ENCODE data around the gene CACNA1D.

Gene CACNA1D

DNA sequence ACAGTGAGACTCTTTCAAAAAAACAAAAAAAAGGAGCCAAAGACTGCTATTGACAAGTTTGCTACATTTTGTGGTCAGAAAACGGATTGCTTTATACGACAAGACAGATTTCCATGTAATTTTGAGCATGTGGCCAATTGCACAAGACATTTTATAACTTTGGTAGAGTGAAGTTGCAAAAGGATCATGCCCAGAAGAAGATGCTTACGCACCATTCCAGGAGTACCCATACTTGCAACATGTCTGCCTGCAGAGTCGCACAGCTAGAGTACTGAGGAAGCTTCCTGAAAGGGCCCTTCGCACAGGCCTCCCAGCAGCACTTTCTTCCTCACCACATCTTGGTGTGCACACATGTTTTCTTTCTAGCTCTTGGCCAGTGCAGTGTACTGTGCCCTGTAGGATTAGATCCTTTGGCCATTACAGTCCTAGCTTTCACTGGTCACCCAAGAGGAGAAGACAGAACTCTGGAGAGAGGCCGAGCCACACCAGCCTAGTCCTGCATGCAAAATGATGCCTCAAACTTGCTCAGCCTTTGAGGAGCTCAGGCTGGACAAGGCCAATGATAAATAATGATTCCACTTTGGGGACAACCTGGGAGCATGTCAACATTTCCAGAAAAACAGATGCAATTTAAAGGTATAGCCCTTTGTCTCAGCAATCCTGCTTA, 340.2 kb downstream of the CACNA1D start:
- ATAC-seq (no peak), DNase-seq (ENCODE audit: low spot score in 2 of 2) (no peak)
- Mint-ChIP-seq H3K4me1 (peaks cover 5% of the 10 kb centered on the region), H3K4me3 (no peak overlapping the region), H3K9me3 (no peaks in the 10 kb centered on the region), H3K36me3 (no peaks in the 10 kb centered on the region), H3K27ac (no peak overlapping the region)

DNA sequence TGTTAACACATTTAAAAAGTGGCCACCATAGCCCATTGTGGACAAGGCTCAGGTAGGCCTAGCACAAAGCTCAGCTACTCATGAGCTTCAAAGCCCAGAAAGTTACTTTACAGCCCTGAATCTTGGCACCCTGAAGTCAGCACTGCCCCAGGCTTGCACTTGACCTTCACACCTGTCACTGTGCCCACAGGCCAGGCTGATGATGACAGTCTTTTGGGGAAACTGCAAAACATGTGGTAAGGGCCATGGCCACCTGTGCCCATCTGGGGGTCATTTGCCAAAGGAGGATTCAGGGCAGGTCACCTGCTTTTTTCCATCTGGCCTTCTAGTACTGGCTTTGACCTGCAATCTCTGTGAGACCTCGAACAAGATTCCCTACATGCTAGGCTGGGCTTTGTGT, 340.8 kb downstream of the CACNA1D start:
- ATAC-seq (no peak), DNase-seq (ENCODE audit: low spot score in 2 of 2) (no peak)
- Mint-ChIP-seq H3K27ac (no peak overlapping the region), H3K4me1 (peaks cover 5% of the 10 kb centered on the region), H3K4me3 (no peak overlapping the region), H3K9me3 (no peaks in the 10 kb centered on the region), H3K36me3 (no peaks in the 10 kb centered on the region)

DNA sequence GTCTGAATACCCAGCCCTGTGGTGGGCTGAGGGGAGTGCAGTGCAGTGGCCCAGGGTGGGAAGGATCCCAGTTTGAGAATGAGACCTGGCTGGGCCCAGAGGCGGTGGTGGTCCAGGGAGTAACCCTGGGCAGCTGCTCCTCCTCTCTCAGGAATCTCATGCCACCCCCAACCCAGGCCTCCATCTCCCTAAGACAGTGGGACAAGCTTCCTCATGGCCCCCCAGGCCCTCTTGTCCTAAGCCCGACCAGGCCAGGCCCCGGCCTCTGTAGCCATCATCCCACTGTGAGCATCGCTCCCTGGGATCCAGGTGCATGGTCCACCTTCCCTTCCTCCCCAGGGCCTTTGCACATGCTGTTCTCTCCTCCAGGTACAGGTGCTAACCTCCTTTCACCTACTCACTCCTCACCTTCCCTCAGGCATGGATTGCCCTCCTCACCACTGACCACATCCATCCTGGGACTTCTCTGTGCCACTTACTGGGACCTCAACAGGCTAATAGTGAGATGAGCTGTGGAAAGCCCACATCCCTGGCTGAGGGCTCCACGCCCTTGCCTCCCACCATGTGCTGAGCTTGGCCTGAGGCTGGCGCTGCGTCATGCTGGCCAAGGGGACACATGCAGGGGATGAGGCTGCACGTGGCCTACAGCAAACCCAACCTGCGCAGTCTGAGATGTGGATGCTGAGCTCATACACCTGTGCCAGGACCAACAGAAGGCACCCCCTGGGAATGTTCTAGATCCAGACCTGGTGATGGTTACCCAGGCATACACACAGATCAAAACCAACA, 341.9 kb downstream of the CACNA1D start:
- H3K9me3 Mint-ChIP-seq: no peaks in the 10 kb centered on the region
- H3K4me3 Mint-ChIP-seq: no peak overlapping the region
- no peak for ATAC-seq
- peaks cover 5% of the 10 kb centered on the region for H3K4me1 Mint-ChIP-seq
- H3K36me3 Mint-ChIP-seq: no peaks in the 10 kb centered on the region
- H3K27ac Mint-ChIP-seq: no peak overlapping the region
- DNase-seq (ENCODE audit: low spot score in 2 of 2): no peak

DNA sequence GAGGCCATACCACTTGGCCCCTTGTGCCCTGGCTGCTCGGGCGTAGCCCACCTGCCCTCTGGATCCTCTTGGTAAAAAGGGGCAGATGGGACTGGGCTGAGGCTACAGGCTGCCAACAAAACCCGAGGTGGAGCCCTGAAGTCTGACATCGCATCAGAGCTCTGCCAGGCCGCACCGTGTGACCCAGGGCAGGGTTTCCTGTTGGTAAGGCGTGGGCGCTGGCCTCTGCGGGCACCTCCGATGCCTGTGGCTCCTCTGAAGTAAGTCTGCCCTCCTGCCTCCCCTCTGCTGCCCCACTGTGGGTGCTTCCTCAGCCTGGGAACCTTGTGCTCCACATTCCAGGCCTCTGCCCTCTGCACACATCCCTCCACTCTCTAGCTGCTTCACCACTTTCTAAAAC, 342.9 kb downstream of the CACNA1D start:
- H3K27ac Mint-ChIP-seq: no peak overlapping the region
- DNase-seq (ENCODE audit: low spot score in 2 of 2): no peak
- ATAC-seq: peak; percentile 84
- H3K9me3 Mint-ChIP-seq: no peaks in the 10 kb centered on the region
- no peak overlapping the region for H3K4me3 Mint-ChIP-seq
- H3K4me1 Mint-ChIP-seq: peaks cover 5% of the 10 kb centered on the region
- H3K36me3 Mint-ChIP-seq: no peaks in the 10 kb centered on the region

DNA sequence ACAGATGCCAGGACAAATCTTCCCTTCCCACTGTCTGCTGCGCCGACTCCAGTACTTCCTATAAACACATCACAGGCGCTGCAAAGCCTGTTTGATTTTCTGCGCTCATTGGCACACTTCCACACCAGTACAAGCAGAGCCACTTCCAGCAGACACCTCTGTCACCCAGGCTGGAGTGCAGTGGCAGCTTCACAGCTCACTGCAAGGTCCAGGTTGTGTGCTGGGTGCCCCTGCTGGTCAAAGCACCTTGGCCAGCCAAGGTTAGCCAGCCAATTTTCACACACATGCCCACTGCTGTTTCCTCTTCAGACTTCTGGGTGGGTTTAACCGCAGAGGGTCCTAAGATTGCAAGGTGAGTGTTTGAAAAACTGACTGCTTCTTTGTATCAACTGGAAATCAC, 346.9 kb downstream of the CACNA1D start:
- H3K4me1 Mint-ChIP-seq: peaks cover 9% of the 10 kb centered on the region
- H3K9me3 Mint-ChIP-seq: no peaks in the 10 kb centered on the region
- no peaks in the 10 kb centered on the region for H3K36me3 Mint-ChIP-seq
- no peak overlapping the region for H3K4me3 Mint-ChIP-seq
- H3K27ac Mint-ChIP-seq: no peak overlapping the region
- ATAC-seq (no peak), DNase-seq (ENCODE audit: low spot score in 2 of 2) (no peak)

DNA sequence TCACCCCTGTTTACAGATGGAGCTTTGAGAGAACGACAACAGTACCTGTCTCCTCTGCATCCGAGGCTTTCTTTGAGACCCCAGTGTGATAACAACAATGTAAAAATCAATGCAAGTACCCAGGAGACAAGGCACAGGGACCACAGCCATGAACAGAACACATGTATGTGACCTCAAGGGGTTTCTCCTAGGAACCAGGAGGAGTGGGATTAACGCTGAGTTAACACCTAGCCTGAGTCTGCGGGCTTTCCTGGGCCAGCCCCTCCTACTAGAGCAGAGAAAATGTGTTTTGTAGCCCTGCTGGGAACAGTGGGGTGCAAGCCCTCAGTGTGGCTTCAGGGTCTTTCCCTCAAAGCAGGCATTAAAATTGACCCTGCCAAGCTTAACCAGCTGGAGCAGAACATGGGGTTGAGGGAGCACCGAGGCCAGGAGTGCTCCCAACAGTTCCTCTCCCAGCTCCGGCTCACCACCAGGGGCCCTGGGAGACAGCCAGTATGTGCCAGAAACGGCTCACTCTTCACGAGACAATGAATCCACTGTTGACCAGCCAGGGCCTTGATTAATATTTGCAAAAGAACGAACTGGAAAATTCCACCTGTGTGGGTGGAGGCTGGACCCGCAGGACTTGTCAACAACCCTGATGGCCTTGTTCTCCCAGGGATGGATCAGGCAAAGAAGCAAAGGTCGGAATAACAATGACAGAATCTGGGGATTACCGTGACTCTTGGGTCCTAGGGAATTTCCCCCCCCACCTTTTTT, 348.2 kb downstream of the CACNA1D start:
- Mint-ChIP-seq H3K36me3 (no peaks in the 10 kb centered on the region), H3K27ac (no peak overlapping the region), H3K4me3 (no peak overlapping the region), H3K4me1 (peaks cover 6% of the 10 kb centered on the region), H3K9me3 (no peaks in the 10 kb centered on the region)
- DNase-seq (ENCODE audit: low spot score in 2 of 2) (no peak), ATAC-seq (no peak)

DNA sequence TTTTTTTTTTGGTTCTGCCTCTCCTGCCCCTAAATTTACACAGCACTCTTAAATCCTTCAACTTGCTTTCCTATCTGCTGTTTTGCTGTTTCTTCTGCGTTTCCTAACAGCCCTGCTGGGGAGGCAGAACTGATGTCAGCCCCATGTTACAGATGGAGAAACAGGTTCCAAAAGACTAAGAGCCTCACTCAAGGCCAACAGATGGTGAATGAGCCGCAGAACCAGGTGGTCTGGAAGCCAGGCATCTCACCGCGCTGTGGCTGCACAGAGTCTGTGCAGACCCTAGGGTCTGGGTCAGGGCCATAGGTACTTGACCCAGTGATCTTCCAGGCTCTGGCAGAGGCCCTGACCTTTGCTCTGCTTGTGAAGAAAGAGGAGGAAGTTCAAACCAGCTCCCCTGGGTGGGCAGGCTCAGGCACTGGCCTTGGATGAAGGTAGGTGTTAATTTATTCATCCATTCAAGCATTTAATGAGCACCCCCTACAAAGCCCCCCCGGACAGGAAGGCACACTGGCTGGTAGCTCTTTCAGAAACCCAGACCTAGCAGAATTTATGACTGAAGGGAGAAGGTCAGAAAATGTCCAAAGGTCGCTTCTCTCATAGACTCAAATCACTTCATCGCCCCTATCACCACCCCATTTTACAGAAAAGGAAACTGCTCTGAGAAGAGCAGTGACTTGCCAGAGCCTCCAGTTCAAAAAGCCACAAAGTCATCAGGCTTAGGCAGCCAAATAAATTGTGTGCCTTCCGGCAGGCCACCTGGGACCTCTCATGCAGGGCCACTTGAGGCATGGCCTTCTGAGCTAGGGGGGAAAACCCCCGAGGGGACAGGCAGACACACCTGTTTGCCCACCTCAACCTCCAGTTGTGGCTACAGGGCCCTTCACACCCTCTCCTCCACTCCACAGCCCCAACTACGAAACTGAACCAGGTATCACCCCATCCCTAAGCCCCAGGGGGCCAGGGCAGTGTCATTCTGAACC, 349.1 kb downstream of the CACNA1D start:
- Mint-ChIP-seq H3K27ac (no peak overlapping the region), H3K9me3 (no peaks in the 10 kb centered on the region), H3K36me3 (no peaks in the 10 kb centered on the region), H3K4me1 (peaks cover 6% of the 10 kb centered on the region), H3K4me3 (no peak overlapping the region)
- DNase-seq (ENCODE audit: low spot score in 2 of 2): no peak
- ATAC-seq: no peak

DNA sequence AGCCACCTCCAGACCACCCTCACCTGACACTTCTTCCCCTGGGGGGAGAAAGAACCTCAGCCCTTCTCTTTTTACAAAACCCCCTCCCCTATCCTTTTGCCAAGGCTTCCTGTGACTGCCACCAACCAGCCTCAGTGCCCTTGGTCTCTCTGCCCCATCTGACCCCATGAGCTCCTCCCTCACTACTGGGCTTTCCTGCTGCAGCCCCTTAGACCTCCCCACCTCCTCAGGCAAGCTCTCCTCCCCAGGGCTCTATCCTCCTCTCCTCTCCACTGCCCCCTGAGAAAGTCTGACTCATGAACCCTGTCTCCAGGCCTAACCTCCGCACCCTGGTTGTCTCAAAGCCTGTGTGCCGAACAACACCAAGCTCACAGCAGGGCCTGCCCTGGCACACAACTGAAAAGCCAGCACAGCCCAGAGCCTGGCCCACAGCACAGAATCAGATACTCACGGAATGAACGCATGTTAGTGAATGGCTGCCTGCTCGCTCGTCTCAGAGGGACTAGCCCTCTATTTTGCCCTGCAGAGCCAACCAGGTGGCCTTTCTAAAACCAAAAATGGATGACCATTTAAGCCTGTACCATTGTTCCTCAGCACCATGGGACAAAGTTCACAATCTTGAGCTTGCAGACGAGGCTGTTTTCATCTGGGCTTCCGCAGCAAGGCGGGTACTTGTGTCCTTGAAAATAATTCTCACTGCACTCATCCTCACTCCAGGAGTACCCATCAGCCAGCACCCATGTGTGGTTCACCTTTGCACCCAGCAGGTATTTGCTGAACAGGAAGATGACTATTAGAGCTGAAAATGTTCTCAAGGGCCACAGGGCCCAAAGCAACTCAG, 350.1 kb downstream of the CACNA1D start:
- peak; percentile 37 for ATAC-seq
- H3K27ac Mint-ChIP-seq: no peak overlapping the region
- no peak for DNase-seq (ENCODE audit: low spot score in 2 of 2)
- no peaks in the 10 kb centered on the region for H3K9me3 Mint-ChIP-seq
- no peaks in the 10 kb centered on the region for H3K36me3 Mint-ChIP-seq
- H3K4me3 Mint-ChIP-seq: peak overlapping the region; percentile 34
- H3K4me1 Mint-ChIP-seq: peaks cover 6% of the 10 kb centered on the region

DNA sequence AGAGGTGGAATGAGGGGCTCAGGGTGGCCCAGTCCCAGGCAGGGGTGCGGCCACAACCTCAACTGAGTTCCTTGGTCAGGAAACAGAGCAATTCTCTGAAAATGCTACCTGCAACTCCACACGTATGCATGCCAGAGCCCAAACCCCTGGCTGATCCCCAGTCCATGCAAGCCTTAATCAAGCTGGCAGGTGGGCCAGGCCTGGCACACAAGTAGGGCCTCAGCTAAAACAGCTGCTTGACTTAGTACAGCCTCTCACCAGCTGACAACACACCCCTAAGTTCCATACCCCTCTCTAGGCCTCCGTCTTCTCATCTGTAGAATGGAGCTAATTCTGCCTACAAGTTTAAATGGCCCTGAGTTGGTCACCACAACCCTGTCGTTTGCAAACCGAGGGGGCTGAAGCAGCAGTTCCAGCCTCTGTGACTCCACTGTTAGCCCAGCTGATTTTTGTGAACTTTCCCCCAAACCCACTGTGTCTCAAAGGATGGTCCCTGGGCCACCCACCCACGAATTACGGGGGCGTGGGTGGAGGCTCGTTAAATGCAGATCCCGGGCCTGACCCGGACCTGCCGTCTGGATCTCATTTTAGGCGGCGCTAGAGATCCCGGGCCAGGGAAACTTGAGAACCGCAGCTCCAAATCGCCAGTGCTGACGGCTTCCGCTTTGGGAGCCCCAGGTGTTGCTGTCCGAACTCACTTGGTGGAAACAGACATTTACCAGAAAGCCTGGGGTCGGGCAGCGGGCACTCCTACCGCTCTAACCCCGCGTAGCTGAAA, 350.9 kb downstream of the CACNA1D start:
- no peak for DNase-seq (ENCODE audit: low spot score in 2 of 2)
- no peaks in the 10 kb centered on the region for H3K36me3 Mint-ChIP-seq
- H3K27ac Mint-ChIP-seq: no peak overlapping the region
- peaks cover 6% of the 10 kb centered on the region for H3K4me1 Mint-ChIP-seq
- H3K4me3 Mint-ChIP-seq: peak overlapping the region; percentile 34
- ATAC-seq: no peak
- H3K9me3 Mint-ChIP-seq: no peaks in the 10 kb centered on the region

DNA sequence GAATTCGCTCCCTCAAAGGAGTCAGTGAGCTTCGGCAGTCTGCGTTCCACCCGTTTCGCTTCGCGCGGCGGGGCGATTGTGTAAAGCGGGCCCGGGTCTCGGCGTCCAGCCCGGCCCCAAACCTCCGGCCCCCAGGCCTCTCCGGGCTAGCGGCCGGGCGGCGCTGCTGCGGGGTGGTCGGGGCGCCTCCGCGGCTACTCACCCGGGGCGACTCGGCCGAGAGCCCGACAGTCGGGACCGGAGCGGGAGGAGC, 351.4 kb downstream of the CACNA1D start:
- H3K9me3 Mint-ChIP-seq: no peaks in the 10 kb centered on the region
- ATAC-seq: no peak
- H3K27ac Mint-ChIP-seq: no peak overlapping the region
- no peaks in the 10 kb centered on the region for H3K36me3 Mint-ChIP-seq
- H3K4me3 Mint-ChIP-seq: peak overlapping the region; percentile 34
- no peak for DNase-seq (ENCODE audit: low spot score in 2 of 2)
- peaks cover 6% of the 10 kb centered on the region for H3K4me1 Mint-ChIP-seq

DNA sequence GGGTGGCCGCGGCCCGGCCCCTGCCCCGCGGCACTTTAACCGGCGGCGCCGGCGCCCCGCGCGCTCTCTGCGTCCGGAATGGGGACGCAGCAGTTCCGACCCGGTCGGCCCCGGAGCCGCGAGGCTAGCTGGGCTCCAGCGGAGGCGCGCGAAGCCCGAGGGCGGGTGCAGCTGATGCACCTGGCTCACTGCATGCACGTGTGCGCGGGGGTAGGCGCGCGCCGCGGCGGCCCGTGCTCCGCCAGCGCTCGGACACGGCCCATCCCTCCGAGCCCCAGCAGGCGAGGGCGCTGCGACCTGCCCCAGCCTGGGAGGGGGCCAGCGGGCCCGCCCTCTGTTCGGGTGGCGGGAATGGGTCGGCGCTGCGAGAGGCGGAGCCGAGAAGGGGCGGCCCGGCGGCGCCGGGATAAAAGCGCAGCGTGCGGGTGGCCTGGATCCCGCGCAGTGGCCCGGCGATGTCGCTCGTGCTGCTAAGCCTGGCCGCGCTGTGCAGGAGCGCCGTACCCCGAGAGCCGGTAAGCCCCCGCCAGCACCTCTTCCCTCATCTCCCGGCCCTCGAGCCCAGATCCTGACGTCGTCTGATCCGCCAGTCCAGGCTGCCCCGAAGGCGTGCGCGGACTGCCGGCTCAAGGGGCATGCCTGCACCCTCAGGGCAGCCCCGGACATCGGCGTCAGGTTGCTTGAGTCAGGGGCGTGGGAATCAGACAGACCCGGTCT, 351.9 kb downstream of the CACNA1D start, which contains the start of the genes CHDH and IL17RB:
CHDH (minus strand) TSS at position 286 of the 717 bp plus-strand sequence. CDS start 22,411 bp downstream, outside the sequence.
IL17RB (plus strand) TSS at position 435 of the 717 bp plus-strand sequence; CDS start at position 456, 21 bp downstream.
- no peak within 1 kb of the TSS for H3K27ac Mint-ChIP-seq
- H3K4me1 Mint-ChIP-seq: peaks cover 6% of the 10 kb centered on the region
- H3K36me3 Mint-ChIP-seq: no peaks in the 10 kb centered on the region
- DNase-seq (ENCODE audit: low spot score in 2 of 2): no peak
- ATAC-seq: peak; percentile 53
- H3K9me3 Mint-ChIP-seq: no peaks in the 10 kb centered on the region
- peak within 1 kb of the TSS; percentile 56 for H3K4me3 Mint-ChIP-seq

DNA sequence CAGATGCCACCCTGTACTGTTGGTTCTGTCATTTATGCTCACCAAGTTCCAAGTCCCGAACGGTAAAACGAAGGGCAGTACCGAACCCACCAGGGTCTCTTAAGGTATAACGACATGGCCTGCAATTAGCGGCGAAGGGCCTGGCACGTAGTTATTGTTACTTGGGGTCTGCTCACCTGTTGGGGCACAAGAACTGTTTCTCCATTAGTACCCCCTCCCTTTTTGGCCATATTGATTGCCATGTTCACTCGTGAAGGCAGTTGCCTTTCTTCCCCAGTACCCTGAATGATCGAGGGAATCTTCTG, 352.4 kb downstream of the CACNA1D start:
- H3K4me1 Mint-ChIP-seq: peaks cover 6% of the 10 kb centered on the region
- H3K9me3 Mint-ChIP-seq: no peaks in the 10 kb centered on the region
- DNase-seq (ENCODE audit: low spot score in 2 of 2) (no peak), ATAC-seq (no peak)
- H3K36me3 Mint-ChIP-seq: no peaks in the 10 kb centered on the region
- no peak overlapping the region for H3K27ac Mint-ChIP-seq
- H3K4me3 Mint-ChIP-seq: peak overlapping the region; percentile 56

DNA sequence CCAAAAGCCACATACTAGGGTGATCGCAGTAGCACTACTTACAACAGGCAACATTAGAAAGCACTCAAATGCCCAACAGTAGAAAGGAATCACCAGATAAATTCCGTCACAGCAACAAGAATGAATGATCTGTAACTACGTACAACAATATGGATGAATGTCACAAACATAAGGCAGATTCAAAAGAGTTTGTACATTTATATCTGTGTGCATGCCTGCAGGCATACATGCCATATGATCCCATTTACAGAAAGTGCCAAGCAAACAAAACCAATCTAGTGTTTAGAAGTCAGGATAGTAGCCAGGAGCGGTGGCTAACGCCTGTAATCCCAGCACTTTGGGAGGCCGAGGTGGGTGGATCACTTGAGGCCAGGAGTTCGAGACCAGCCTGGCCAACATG, 355.5 kb downstream of the CACNA1D start:
- H3K36me3 Mint-ChIP-seq: no peaks in the 10 kb centered on the region
- H3K9me3 Mint-ChIP-seq: no peaks in the 10 kb centered on the region
- no peaks in the 10 kb centered on the region for H3K4me1 Mint-ChIP-seq
- DNase-seq (ENCODE audit: low spot score in 2 of 2) (no peak), ATAC-seq (no peak)
- H3K27ac Mint-ChIP-seq: no peak overlapping the region
- no peak overlapping the region for H3K4me3 Mint-ChIP-seq
